ENCODE results near the gene IFI16. TPM values are rescaled to one million over a fixed set of nuclear protein-coding genes. Genes with fewer than 3 reads are reported as not detected.
A peak's percentile ranks its signal among the peaks of the same experiment; 100 is the strongest.

Gene IFI16
- total RNA-seq, 6 donors from 2014 or later, result 43.8 to 108 (median 66.2) TPM

DNA sequence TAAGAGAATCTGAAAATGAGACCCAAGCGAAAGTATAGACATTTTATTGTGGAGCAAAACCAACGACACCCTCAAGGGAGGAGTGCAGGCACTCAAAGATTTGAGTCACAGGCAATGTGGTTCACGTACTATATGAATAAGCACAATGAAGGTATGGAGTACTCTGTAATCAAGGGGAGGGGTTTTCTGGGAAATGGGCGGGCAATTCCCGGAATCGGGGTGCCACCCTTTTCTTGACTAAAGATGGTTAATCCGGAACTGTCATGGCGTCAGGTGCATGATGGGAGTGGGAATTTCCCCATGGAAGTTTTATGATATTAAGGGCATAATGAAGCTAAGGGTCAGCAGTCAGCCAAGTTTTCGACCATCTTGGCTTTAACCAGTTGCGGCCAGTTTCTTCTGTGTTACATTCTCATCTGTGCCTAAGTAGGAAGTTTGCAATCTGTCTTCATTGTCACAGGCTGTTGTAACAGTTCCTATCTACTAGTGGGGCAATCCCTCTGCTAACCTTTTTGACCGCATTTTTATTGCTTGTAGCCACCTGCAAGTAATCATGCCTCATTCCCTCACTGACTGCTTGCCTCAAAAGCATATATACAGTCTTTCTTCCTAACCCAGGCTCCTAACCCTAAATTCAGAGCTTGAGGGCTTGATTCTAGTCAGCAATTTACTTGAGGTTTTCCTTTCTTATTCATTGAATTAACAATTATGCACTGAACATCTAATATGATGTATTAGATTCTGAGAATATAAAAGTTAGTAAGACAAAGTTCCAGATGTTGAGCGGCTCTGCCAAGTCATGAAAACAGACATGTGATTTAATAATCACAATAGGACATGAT lies 67.6 kb downstream of the IFI16 start:
- ATAC-seq (ENCODE audit: low FRiP score in 2 of 2) (peak; percentile 74 to 83), DNase-seq (peak in 1 of 2 donors; percentile 70)
- WGBS, 2 donors, result 67 to 73% methylated on average over 12 of the region's 12 CpGs

DNA sequence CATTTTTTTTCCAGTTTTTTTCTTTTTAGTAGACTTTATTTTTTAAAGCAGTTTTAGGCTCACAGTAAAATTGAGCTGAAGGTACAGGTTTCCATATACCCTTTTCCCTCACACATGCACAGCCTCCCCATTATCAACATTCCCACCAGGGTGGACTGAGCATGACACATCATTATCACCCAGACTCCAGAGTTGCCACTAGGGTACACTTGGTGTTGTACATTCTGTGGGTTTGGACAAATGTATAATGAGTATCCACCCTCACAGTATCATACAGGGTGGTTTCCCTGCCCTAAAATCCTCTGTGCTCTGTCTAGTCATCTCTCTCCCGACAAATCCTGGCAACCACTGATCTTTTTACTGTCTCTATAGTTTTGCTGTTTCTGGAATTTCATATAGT lies 69.8 kb downstream of the IFI16 start:
- H3K36me3 ChIP-seq, result no peaks in the 10 kb centered on the region
- DNase-seq (no peak), ATAC-seq (ENCODE audit: low FRiP score in 2 of 2) (no peak)
- no peak overlapping the region for H3K4me3 ChIP-seq
- H3K4me1 ChIP-seq, result no peaks in the 10 kb centered on the region
- no peaks in the 10 kb centered on the region for H3K9me3 ChIP-seq
- 85 to 86% methylated on average over 1 of the region's 1 CpG for WGBS, 2 donors
- TF ChIP-seq POLR2AphosphoS5 (IDR thresholded peaks at IDR 0.05), result no peak
- no peak for TF ChIP-seq EP300 (IDR thresholded peaks at IDR 0.05)
- no peak overlapping the region for H3K27ac ChIP-seq
- H3K27me3 ChIP-seq, result no peaks in the 10 kb centered on the region

More for the DNA sequence above, 67.6 kb downstream of the IFI16 start:
- Histone ChIP-seq H3K36me3 (no peaks in the 10 kb centered on the region), H3K27me3 (no peaks in the 10 kb centered on the region), H3K4me1 (no peaks in the 10 kb centered on the region), H3K27ac (peak overlapping the region; percentile 73 to 80 (median 78)), H3K4me3 (peak overlapping the region in 1 of 4 donors; percentile 16), H3K9me3 (no peaks in the 10 kb centered on the region)
- TF ChIP-seq EP300 (IDR thresholded peaks at IDR 0.05), result no peak
- TF ChIP-seq POLR2AphosphoS5 (IDR thresholded peaks at IDR 0.05), result no peak
- TF ChIP-seq, protein P1, sequence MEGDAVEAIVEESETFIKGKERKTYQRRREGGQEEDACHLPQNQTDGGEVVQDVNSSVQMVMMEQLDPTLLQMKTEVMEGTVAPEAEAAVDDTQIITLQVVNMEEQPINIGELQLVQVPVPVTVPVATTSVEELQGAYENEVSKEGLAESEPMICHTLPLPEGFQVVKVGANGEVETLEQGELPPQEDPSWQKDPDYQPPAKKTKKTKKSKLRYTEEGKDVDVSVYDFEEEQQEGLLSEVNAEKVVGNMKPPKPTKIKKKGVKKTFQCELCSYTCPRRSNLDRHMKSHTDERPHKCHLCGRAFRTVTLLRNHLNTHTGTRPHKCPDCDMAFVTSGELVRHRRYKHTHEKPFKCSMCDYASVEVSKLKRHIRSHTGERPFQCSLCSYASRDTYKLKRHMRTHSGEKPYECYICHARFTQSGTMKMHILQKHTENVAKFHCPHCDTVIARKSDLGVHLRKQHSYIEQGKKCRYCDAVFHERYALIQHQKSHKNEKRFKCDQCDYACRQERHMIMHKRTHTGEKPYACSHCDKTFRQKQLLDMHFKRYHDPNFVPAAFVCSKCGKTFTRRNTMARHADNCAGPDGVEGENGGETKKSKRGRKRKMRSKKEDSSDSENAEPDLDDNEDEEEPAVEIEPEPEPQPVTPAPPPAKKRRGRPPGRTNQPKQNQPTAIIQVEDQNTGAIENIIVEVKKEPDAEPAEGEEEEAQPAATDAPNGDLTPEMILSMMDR (IDR thresholded peaks at IDR 0.05), result peak in 1 of 6 experiments; percentile 12
- TF ChIP-seq POLR2A (IDR thresholded peaks at IDR 0.05), result peak in 1 of 4 donors; percentile 55

DNA sequence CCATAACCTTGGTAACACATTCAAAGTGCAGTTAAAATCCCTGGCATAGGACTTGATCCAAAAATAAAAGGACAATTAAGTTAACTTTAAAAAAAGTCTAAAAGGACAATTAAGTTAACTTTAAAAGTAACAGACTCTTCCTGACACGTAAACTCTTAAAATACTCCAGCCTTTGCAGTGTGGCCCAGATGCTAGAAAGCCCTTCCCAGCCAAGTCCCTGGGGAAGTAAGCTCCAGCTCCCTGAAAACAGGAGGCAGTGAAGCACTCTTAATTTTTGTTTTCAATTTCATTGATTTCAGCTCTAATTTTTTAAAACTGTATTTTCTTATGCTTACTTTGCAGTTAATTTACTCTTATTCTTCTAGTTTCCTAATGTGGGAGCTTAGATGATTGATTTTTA lies 71.9 kb downstream of the IFI16 start:
- TF ChIP-seq, protein P1 (IDR thresholded peaks at IDR 0.05), result no peak
- no peak for TF ChIP-seq EP300 (IDR thresholded peaks at IDR 0.05)
- TF ChIP-seq POLR2AphosphoS5 (IDR thresholded peaks at IDR 0.05), result no peak
- H3K4me1 ChIP-seq, result no peaks in the 10 kb centered on the region
- H3K27ac ChIP-seq, result no peak overlapping the region
- H3K36me3 ChIP-seq, result no peaks in the 10 kb centered on the region
- 68 to 72% methylated on average over 1 of the region's 1 CpG for WGBS, 2 donors
- no peak overlapping the region for H3K4me3 ChIP-seq
- no peak for DNase-seq
- H3K27me3 ChIP-seq, result no peaks in the 10 kb centered on the region
- ATAC-seq (ENCODE audit: low FRiP score in 2 of 2), result no peak
- no peaks in the 10 kb centered on the region for H3K9me3 ChIP-seq

DNA sequence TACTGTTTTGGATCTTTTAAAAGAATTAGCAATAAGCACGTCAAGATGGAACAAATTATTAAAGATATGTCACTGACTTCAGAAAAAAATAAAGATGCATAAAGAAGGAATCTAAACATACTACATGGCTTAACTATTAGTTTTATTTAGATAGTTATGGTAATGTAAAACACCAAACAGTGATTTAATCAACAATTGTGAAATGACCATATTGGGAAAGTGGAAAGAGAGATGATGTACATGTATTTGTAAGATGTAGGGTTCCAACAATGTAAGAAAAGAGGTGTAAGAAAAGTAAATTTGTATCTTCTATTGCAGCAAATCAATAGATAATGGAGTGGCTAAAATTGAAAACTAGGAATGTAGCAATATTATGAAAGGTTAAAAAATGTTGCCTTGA lies 73.3 kb downstream of the IFI16 start:
- no peak overlapping the region for H3K4me3 ChIP-seq
- no peak for ATAC-seq (ENCODE audit: low FRiP score in 2 of 2)
- whole genome bisulfite sequencing, 2 donors, result 89 to 90% methylated on average over 1 of the region's 1 CpG

DNA sequence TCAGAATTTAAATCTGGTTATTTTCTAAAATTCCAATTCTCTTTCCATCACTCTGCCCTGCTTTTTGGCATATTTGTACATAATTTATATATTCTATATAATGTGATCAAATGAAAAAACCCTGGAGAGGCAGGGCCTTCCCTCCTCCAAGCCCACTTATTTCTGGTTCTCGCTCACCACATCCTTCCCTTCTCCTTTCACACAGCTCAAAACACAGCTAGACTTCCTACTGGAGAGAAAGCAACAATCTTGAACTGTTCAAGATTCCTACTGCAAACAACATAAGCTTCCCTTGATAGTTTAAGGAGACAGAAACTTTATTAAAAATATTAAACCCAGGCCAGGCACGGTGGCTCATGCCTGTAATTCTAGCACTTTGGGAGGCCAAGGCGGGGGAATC lies 74.4 kb downstream of the IFI16 start:
- WGBS, 2 donors, result 66 to 75% methylated on average over 3 of the region's 3 CpGs
- Histone ChIP-seq H3K4me1 (no peaks in the 10 kb centered on the region), H3K27me3 (no peaks in the 10 kb centered on the region), H3K36me3 (no peaks in the 10 kb centered on the region), H3K9me3 (no peaks in the 10 kb centered on the region), H3K27ac (peak overlapping the region; percentile 5 to 74 (median 58)), H3K4me3 (no peak overlapping the region)
- DNase-seq (no peak), ATAC-seq (ENCODE audit: low FRiP score in 2 of 2) (no peak)
- TF ChIP-seq, protein P1 (IDR thresholded peaks at IDR 0.05), result no peak
- TF ChIP-seq EP300 (IDR thresholded peaks at IDR 0.05) (no peak), POLR2A (IDR thresholded peaks at IDR 0.05) (no peak), POLR2AphosphoS5 (IDR thresholded peaks at IDR 0.05) (no peak)

More for the DNA sequence above, 73.3 kb downstream of the IFI16 start:
- no peaks in the 10 kb centered on the region for H3K4me1 ChIP-seq
- H3K27ac ChIP-seq, result no peak overlapping the region
- no peak for TF ChIP-seq EP300 (IDR thresholded peaks at IDR 0.05)
- no peak for TF ChIP-seq POLR2AphosphoS5 (IDR thresholded peaks at IDR 0.05)
- TF ChIP-seq POLR2A (IDR thresholded peaks at IDR 0.05), result no peak
- TF ChIP-seq, protein P1 (IDR thresholded peaks at IDR 0.05), result no peak
- no peak for DNase-seq
- H3K9me3 ChIP-seq, result no peaks in the 10 kb centered on the region
- no peaks in the 10 kb centered on the region for H3K27me3 ChIP-seq
- H3K36me3 ChIP-seq, result no peaks in the 10 kb centered on the region

All from upper lobe of left lung (tissue), 6 donors.